ENCODE results near the gene TARBP2.

Gene TARBP2

GRCh38 chr12:53498235-53498630, 2.9 kb upstream of the TARBP2 start:
- DNase-seq: no peak

DNA sequence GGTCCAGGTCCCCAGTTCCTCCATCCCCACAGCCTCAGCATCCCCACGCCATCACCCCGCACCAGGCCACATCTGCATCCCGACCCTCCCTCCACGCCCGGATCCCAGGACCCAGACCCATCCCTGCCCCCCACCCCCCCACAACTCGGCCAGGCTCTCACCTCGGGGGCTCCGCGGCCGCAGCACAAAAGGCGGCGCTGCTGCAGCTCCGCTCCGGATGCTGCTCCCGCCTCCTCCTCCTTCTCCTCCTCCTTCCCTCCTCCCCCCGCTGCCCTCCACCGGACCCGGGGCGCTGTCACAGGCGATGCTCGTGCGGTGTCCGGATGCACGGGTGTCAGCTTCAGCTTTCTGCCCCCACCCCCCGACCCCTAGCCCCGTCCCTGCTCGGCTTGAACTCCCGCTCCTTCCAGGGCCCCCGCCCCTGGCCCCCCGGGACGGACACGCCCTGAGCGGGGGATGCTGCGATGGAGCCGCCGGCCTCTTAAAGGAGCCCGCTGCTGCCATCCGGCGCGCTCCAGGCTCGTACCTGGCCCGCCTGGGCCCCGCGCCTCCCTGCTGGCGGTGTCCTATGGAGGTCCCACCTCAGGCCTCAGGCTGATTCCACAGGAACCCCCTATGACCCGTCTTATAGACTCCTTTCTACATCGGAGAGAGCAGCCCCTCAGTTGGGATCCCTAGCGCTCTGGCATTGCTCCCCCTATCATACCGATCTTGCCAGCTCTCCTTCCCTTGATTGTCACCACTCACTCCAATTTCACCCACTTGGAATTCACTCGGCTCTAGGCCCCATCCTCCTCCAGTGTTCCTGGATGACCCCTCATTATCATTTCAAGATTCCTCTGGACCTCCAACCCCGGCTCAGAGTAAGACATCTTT, 1.6 kb upstream of the TARBP2 start, which contains the start of gene MAP3K12:
MAP3K12 (minus strand) TSS at position 193 of the 876 bp plus-strand sequence. CDS start 12,067 bp downstream, outside the sequence.
- peak; percentile 43 for DNase-seq

- no peak for DNase-seq
Observed at GRCh38 chr12:53500142-53500775, 824 bp upstream of the TARBP2 start.

DNA sequence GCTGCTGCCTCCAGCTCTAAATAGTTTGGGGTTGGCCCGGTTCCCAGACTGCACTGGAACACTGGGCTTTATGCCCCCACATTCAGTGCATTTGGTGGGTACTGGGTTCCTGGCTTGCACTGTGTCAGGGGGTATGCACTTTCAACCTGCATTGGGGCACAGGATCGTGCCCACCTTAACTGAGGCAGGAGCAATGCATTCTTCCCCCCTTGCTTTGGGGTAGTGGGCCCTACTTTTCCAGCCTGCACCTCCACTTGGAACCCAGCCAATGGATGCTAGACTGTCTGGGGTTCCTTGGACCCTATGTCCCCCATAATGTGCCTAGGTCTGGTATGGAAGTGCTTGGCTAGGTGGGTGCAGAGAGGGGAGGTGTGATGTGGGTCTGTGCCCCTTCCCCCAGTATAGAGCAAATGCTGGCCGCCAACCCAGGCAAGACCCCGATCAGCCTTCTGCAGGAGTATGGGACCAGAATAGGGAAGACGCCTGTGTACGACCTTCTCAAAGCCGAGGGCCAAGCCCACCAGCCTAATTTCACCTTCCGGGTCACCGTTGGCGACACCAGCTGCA, 615 bp downstream of the TARBP2 start:
- no peak for DNase-seq

GRCh38 chr12:53502331-53502730, 1.2 kb downstream of the TARBP2 start:
- DNase-seq: no peak

GRCh38 chr12:53502983-53503728, 2.1 kb downstream of the TARBP2 start:
- no peak for DNase-seq

DNA sequence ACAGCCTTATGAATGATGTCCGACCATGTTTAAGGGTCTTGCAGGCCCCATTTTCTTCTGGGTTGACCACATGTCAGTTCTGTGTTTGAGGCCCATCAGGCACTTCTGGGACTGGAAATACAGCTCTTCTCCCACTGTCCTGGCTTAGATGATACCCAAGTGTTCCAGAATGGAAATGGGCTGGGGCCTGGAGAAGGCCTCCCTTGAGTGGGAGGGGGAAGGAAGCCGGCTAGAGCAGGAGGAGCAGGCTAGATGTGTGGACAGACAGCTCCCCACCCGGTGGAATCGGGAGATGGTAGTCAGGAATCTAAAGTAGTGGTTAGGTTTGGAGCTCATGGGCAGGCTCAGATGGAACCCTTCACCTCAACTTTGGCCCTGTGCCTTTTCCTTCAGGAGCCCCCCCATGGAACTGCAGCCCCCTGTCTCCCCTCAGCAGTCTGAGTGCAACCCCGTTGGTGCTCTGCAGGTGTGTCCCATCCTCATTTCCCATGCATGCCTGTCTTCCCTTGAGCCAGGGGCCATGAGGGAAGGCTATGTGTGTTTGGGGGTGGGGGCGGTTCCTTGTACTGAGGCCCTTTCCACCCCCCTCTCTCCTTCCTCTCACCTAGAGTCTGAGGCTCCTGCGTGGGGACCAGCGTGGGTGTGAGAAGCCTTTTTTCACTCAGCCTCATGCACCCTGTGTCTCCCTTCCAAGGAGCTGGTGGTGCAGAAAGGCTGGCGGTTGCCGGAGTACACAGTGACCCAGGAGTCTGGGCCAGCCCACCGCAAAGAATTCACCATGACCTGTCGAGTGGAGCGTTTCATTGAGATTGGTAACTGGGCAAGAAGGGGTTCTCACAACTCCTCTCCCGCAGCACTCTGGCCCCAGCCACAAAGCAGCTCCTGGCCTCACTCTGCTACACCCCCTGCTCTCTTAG, 3.2 kb downstream of the TARBP2 start:
- DNase-seq: no peak

DNA sequence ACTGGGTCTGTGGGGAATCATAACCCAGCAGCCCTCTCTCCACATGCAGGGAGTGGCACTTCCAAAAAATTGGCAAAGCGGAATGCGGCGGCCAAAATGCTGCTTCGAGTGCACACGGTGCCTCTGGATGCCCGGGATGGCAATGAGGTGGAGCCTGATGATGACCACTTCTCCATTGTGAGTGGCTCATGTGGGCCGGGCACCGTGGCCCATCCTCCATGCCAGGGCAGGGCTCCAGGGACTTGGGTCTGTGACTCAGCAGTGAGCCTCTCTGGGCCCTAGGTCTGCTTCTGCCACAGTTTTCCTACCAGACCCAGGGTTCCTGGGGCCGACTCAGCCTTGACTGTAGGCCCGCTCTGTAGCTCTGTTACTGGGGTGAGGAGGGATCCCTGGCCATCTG, 4.0 kb downstream of the TARBP2 start:
- DNase-seq: no peak

DNA sequence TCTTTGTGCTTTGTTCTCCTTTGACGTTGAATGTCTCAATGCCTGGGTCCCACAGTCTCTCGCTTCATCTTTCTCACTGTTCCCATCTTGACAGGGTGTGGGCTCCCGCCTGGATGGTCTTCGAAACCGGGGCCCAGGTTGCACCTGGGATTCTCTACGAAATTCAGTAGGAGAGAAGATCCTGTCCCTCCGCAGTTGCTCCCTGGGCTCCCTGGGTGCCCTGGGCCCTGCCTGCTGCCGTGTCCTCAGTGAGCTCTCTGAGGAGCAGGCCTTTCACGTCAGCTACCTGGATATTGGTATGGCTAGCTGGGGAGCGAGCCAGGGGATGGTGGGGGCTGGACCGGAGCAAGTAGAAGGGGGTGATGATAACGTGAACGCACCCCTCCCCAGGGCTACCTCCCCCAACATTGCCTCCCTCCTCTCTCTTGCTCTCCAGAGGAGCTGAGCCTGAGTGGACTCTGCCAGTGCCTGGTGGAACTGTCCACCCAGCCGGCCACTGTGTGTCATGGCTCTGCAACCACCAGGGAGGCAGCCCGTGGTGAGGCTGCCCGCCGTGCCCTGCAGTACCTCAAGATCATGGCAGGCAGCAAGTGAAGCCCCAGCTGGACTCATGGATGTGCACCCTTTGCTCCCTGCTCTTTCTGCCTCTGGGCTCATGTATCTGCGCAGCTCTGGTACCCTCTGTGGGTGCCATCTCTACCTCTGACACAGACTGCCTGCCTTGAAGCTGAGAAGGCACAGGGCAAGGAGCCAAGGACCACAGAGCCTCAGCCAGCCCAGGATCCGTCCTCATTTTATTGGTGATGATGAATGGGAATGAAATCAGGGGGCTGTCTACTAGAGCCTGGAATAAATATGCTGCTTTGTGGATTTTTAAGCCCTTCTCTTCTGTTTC, 4.7 kb downstream of the TARBP2 start:
- DNase-seq: no peak

DNA sequence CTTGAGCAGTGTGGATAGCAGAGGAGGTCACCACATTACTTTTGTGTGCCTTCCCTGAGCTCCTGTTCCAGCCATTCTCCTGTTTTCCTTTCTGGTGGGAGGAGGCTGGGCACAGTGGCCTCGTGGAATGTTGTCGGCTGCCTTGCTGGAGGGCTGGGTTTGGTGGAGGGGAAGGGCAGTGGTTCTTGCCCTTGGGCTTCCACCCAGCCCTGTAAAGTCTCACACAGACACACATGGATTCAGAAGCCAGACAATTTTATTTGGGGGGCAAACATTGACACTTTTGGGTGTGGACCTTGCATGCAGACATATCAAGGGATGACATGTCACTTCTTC, 5.3 kb downstream of the TARBP2 start:
- DNase-seq: no peak

- DNase-seq: no peak
Observed at GRCh38 chr12:53506881-53507602, 6.0 kb downstream of the TARBP2 start, which contains the start of gene NPFF. NPFF (minus strand) TSS chr12:53507484; CDS start chr12:53507474, 10 bp downstream.

DNA sequence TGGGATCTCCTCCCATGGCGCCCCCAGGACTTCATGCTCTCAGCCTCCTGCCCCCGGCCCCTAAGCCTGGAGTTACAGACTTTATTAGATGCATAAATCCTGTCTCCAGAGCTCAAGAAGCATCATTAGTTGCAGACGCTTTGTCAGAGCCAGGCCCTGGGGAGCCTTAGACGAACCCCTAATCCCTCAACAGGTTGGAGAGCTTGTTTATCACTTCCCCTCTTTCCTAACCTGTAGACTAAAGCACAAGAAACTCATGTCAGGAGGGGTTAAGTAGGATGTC, 6.5 kb downstream of the TARBP2 start:
- DNase-seq: no peak

DNA sequence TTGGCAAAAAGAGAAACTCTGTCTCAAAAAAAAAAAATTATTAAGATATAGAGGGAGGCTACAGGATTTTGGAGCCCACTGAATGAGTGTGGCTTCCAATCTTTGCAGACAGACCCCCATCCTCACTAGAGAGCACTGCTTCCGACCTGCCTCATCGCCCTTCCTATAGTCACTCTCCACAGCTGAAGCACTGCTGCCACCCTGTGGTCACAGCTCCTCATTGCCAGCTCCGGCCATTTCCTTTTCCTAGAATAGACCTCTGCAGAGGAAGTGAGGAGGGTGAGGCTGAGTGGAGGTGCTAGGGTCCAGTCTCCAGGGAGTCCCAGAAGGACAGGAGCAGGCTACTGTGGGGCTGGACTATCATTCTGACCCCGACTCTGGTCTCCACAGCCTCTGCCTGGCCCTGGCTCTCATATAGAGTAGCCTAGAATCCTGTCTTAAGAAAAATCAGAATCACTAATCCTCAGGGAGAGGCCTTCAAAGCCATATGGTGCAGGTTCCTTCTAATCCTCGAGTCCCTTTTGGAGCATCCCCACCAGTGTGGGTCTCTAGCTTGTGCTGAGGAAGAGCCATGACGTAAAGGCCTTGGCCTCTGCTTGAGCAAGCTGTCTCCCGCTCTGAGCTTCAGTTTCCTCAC, 7.6 kb downstream of the TARBP2 start:
- DNase-seq: peak; percentile 54

GRCh38 chr12:53510181-53510812, 9.2 kb downstream of the TARBP2 start:
- DNase-seq: no peak

DNA sequence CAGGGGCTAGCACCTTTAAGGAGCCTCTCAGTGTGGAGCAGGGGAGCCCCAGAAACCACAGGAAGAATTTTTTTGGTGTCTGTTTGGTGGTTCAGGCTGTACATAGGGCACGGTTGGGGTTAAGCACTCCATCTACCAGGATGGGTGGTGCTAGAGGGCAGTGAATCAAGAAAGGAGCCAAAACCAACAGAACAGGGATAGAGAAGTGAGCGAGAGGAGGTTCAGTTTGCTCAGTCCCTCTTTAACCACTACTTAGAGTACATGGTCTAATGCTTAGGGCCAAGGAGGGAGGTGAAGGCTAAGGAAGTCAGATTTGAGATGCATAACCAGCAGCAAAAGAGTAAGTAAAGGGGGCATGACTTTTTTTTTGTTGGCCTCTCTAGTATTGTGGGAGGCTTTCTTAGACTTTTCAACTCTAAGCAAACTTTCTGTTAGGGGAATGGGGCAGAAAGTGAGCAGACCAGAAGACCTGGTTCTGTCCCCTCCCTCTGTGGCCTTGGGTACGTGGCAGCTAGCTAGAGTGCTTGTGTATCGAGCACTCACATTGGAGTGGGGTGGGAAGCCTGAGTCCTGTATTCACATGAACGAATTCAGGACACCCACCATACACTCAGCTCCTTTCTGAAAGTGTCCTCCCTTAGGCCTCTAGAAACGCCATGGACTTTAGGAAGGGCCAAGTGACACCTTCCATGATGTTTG, 12.8 kb downstream of the TARBP2 start:
- DNase-seq: no peak

- no peak for DNase-seq
Observed at GRCh38 chr12:53514628-53515290, 13.7 kb downstream of the TARBP2 start.

DNA sequence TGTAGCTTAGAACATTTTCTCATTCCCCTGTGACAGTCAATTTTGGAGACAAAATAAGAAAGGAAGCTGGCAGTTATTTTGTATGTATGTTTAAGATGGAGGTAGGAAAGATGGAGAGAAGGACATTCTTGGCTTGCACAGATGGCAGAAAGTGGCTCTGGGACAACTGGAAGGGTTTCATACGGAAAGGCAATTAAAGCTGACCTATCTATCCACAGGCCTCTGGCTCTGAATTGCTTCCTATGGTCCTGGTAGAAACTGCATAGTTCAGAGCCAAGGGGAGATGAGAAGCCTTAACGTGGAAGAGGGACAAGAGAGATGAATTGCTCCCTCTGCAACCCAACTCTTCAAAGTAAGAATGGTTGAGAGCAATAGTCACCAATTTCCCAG, 14.2 kb downstream of the TARBP2 start:
- no peak for DNase-seq

GRCh38 chr12:53516758-53517455, 15.8 kb downstream of the TARBP2 start:
- DNase-seq: no peak

All from amniotic stem cell (primary cell).